Cardiac fibroblast (primary cell): ENCODE measurements around the gene ANGPTL7.

Experiments
- DNase-seq, 2 donors: peaks; one replicate each; pipeline versions ENCODE4 v3.0.0 to v3.0.0-alpha.2; 2010; ENCODE audit warnings: low read depth in 2 of 2
- H3K4me3 ChIP-seq, 2 donors: replicated peaks in 1 of 2; 1 replicate in 1 of 2; 2 replicates in 1 of 2; pipeline ENCODE4 v1.5.1; 2011; ENCODE audit warnings: low read depth in 2 of 2, low read length in 2 of 2, mild to moderate bottlenecking in 2 of 2, moderate library complexity in 1 of 2
- CTCF ChIP-seq: IDR thresholded peaks from one replicate; pipeline ENCODE4 v1.5.1; 2011; ENCODE audit warnings: low read depth, mild to moderate bottlenecking, low read length, inconsistent platforms

The ANGPTL7 gene

GRCh38 chr1:11188858-11189451 is at the start of gene ANGPTL7:
ANGPTL7 (plus strand) TSS chr1:11189355; CDS start chr1:11189580, 225 bp downstream.
- DNase-seq: no peak
- no peak within 1 kb of the TSS for H3K4me3 ChIP-seq
- TF ChIP-seq CTCF: no peak

- no peak for TF ChIP-seq CTCF
- H3K4me3 ChIP-seq: no peak overlapping the region
- peak in 1 of 2 donors; percentile 21 for DNase-seq
Observed at GRCh38 chr1:11142618-11143391, 46.4 kb upstream of the ANGPTL7 start.

GRCh38 chr1:11143401-11143800 is 45.8 kb upstream of the ANGPTL7 start:
- DNase-seq: no peak
- TF ChIP-seq CTCF: no peak

GRCh38 chr1:11143907-11144306 is 45.2 kb upstream of the ANGPTL7 start:
- no peak for TF ChIP-seq CTCF
- no peak for DNase-seq
- no peak overlapping the region for H3K4me3 ChIP-seq

More at GRCh38 chr1:11143401-11143800, 45.8 kb upstream of the ANGPTL7 start:
- no peak overlapping the region for H3K4me3 ChIP-seq

GRCh38 chr1:11144570-11145256 is 44.4 kb upstream of the ANGPTL7 start:
- TF ChIP-seq CTCF: no peak
- DNase-seq: no peak
- H3K4me3 ChIP-seq: no peak overlapping the region

- no peak overlapping the region for H3K4me3 ChIP-seq
- no peak for DNase-seq
- no peak for TF ChIP-seq CTCF
Observed at GRCh38 chr1:11145741-11146140, 43.4 kb upstream of the ANGPTL7 start.
